Measurements from ENCODE around the gene DIO1. TPM values are rescaled to one million over a fixed set of nuclear protein-coding genes. Genes with fewer than 3 reads are reported as not detected.

Gene DIO1
- total and polyA plus RNA-seq, 2 of the 8 experiments (the other 6 are each of a cell fraction or from before 2014, with no cell fraction given), result 0.14 TPM; not detected in 1

DNA sequence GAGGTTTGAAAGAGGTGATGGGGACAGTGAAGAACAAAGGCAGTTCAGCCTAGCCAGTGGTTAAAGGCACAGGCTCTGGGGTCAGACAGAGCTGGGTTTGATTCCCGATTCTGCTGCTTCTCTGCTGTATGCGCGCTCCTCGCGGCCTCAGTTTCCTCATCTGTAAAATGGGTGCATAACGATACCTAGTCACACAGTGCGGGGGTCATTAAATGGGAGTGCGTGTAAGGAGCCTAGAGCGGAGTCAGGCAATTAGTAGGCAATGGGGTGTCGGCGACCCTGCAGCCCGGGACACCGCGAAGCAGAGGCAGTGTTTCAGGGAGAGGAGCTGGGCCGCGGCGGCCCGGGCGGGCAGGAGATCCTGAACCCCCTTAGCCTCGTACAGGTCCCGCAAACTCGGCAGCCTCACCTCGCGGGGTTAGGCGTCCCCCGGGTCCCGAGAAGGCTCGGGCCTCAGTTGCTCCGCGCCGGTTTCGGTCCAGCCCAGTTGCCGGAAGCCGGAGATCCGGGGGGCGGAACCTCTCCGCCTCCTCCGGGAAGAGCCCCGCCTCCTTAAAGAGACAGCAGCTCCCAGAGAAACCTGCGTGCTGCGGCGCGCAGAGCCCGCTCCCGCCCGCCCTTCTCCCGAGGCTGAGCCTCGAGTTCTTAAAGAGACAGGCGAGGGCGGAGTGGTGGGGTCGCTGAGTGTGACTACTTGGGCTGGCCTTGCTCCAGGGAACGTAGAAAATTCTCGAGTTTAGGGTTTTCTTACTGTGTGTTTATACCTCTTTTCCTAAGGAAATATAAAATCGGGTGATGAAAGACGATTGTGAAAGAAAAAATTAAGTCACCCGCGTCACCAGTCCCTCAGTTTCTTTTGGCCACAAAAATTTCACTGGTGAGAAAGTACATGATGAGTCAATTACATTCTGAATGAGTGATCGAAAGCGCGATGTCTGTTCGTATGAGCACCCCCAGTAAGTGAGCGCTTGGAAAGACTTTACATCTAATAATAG lies 4.4 kb upstream of the DIO1 start, which contains the start of gene YIPF1 (continued):
- TF ChIP-seq, protein P1, sequence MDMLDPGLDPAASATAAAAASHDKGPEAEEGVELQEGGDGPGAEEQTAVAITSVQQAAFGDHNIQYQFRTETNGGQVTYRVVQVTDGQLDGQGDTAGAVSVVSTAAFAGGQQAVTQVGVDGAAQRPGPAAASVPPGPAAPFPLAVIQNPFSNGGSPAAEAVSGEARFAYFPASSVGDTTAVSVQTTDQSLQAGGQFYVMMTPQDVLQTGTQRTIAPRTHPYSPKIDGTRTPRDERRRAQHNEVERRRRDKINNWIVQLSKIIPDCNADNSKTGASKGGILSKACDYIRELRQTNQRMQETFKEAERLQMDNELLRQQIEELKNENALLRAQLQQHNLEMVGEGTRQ (IDR thresholded peaks at IDR 0.05; ENCODE audit: low read length), result no peak
- no peak for TF ChIP-seq SIRT6 (IDR thresholded peaks at IDR 0.05; ENCODE audit: low read length)
- no peak for TF ChIP-seq TBP (IDR thresholded peaks at IDR 0.05; ENCODE audit: low read depth, low read length)

All from H1 (cell line).